ENCODE measurements around the gene MYO1F. TPM values are rescaled to one million over a fixed set of nuclear protein-coding genes. Genes with fewer than 3 reads are reported as not detected.

The MYO1F gene
- total RNA-seq, 1 donor from 2014 or later, result 0.69 TPM

- TF ChIP-seq CTCF (IDR thresholded peaks at IDR 0.05; ENCODE audit: unreplicated experiment), result no peak
- Mint-ChIP-seq H3K27ac (peak overlapping the region; percentile 68), H3K4me3 (peak overlapping the region; percentile 22), H3K36me3 (peaks cover 41% of the 10 kb centered on the region), H3K4me1 (peaks cover 32% of the 10 kb centered on the region), H3K27me3 (ENCODE audit: low read depth) (no peaks in the 10 kb centered on the region), H3K9me3 (peaks cover 4% of the 10 kb centered on the region)
- DNase-seq (ENCODE audit: low spot score in 2 of 2, unreplicated experiment in 2 of 2), result no peak
Measured at GRCh38 chr19:8607386-8607785, 30.1 kb upstream of the MYO1F start.

GRCh38 chr19:8605514-8605913 lies 28.3 kb upstream of the MYO1F start:
- H3K9me3 Mint-ChIP-seq, result peaks cover 7% of the 10 kb centered on the region
- no peak for TF ChIP-seq CTCF (IDR thresholded peaks at IDR 0.05; ENCODE audit: unreplicated experiment)
- H3K4me3 Mint-ChIP-seq, result no peak overlapping the region
- H3K4me1 Mint-ChIP-seq, result peaks cover 28% of the 10 kb centered on the region
- H3K27me3 Mint-ChIP-seq (ENCODE audit: low read depth), result no peaks in the 10 kb centered on the region
- H3K27ac Mint-ChIP-seq, result no peak overlapping the region
- peaks cover 52% of the 10 kb centered on the region for H3K36me3 Mint-ChIP-seq
- no peak for DNase-seq (ENCODE audit: low spot score in 2 of 2, unreplicated experiment in 2 of 2)

- Mint-ChIP-seq H3K27ac (no peak overlapping the region), H3K4me1 (peaks cover 3% of the 10 kb centered on the region), H3K4me3 (no peak overlapping the region), H3K9me3 (peaks cover 7% of the 10 kb centered on the region), H3K36me3 (peaks cover 60% of the 10 kb centered on the region), H3K27me3 (ENCODE audit: low read depth) (no peaks in the 10 kb centered on the region)
- TF ChIP-seq CTCF (IDR thresholded peaks at IDR 0.05; ENCODE audit: unreplicated experiment), result no peak
- DNase-seq (ENCODE audit: low spot score in 2 of 2, unreplicated experiment in 2 of 2), result no peak
Measured at GRCh38 chr19:8601796-8602195, 24.6 kb upstream of the MYO1F start.

- H3K27ac Mint-ChIP-seq, result no peak overlapping the region
- H3K4me3 Mint-ChIP-seq, result no peak overlapping the region
Measured at GRCh38 chr19:8600816-8601215, 23.6 kb upstream of the MYO1F start.

GRCh38 chr19:8600064-8600463 lies 22.8 kb upstream of the MYO1F start:
- no peak for DNase-seq (ENCODE audit: low spot score in 2 of 2, unreplicated experiment in 2 of 2)
- no peak for TF ChIP-seq CTCF (IDR thresholded peaks at IDR 0.05; ENCODE audit: unreplicated experiment)
- H3K4me1 Mint-ChIP-seq, result no peaks in the 10 kb centered on the region
- no peaks in the 10 kb centered on the region for H3K27me3 Mint-ChIP-seq (ENCODE audit: low read depth)
- H3K9me3 Mint-ChIP-seq, result peaks cover 7% of the 10 kb centered on the region
- no peak overlapping the region for H3K27ac Mint-ChIP-seq
- no peak overlapping the region for H3K4me3 Mint-ChIP-seq
- H3K36me3 Mint-ChIP-seq, result peaks cover 48% of the 10 kb centered on the region

More at GRCh38 chr19:8600816-8601215, 23.6 kb upstream of the MYO1F start:
- DNase-seq (ENCODE audit: low spot score in 2 of 2, unreplicated experiment in 2 of 2), result no peak
- no peak for TF ChIP-seq CTCF (IDR thresholded peaks at IDR 0.05; ENCODE audit: unreplicated experiment)
- H3K4me1 Mint-ChIP-seq, result no peaks in the 10 kb centered on the region
- H3K27me3 Mint-ChIP-seq (ENCODE audit: low read depth), result no peaks in the 10 kb centered on the region
- H3K36me3 Mint-ChIP-seq, result peaks cover 53% of the 10 kb centered on the region
- H3K9me3 Mint-ChIP-seq, result peaks cover 7% of the 10 kb centered on the region

GRCh38 chr19:8596168-8596567 lies 18.9 kb upstream of the MYO1F start:
- Mint-ChIP-seq H3K4me3 (no peak overlapping the region), H3K27me3 (ENCODE audit: low read depth) (peaks cover under 1% of the 10 kb centered on the region), H3K36me3 (peaks cover 37% of the 10 kb centered on the region), H3K9me3 (peaks cover 6% of the 10 kb centered on the region), H3K4me1 (peaks cover 10% of the 10 kb centered on the region), H3K27ac (no peak overlapping the region)
- no peak for DNase-seq (ENCODE audit: low spot score in 2 of 2, unreplicated experiment in 2 of 2)
- TF ChIP-seq CTCF (IDR thresholded peaks at IDR 0.05; ENCODE audit: unreplicated experiment), result no peak

Measured in mesothelial cell of epicardium (in vitro differentiated cells).